K562 (cell line): ENCODE data around the gene NAB1.

Source experiments
- E2F5 ChIP-seq: sonication (generic); formaldehyde crosslinking; IDR thresholded peaks from 2 replicates; pipeline ENCODE4 v1.8.0; 2022; ENCODE audit warnings: mild to moderate bottlenecking, missing genetic modification reagents
- TAF1 ChIP-seq: IDR thresholded peaks from 2 replicates; pipeline ENCODE4 v1.6.1; 2011; ENCODE audit warnings: mild to moderate bottlenecking, low read length, moderate library complexity; ENCODE audit not compliant: insufficient read depth, control insufficient read depth, severe bottlenecking; ENCODE audit errors: extremely low read depth
- ZNF12 ChIP-seq: sonication (generic); formaldehyde crosslinking; IDR thresholded peaks from 2 replicates; pipeline ENCODE4 v1.4.0; 2020; ENCODE audit warnings: mild to moderate bottlenecking, missing genetic modification reagents

GRCh38 chr2:190634381-190634780, 14.5 kb upstream of the NAB1 start:
- no peak for TF ChIP-seq TAF1
- TF ChIP-seq E2F5 (CRISPR knock-in tag): no peak
- TF ChIP-seq ZNF12 (CRISPR knock-in tag): no peak
